A549 (cell line): Measurements from ENCODE around the gene OR8B8. TPM values are rescaled to one million over a fixed set of nuclear protein-coding genes. Genes with fewer than 3 reads are reported as not detected.

Experiments used
- ATAC-seq, 2 experiments: fragments of 200-7000 bp in 1 of 2; fragments of >200 bp in 1 of 2; cut with Nextera tagmentation in 1 of 2; cut with Tn5 transposase in 1 of 2; 3 replicates each; pipeline versions ENCODE4 v1.8.0 to v1.9.1; 2018 to 2020; ENCODE audit warnings: mild to moderate bottlenecking in 1 of 2, moderate library complexity in 1 of 2
- CTCF ChIA-PET: fragments of 300-600 bp; sonication (Branson Sonifier 250); formaldehyde crosslinking; extraction: SDS; loops from one replicate; lab custom pipeline; 2021; ENCODE audit warnings: antibody characterized with exemption, inconsistent platforms; lab: Yijun Ruan, JAX
- POLR2A ChIA-PET: fragments of 350-600 bp; formaldehyde crosslinking; extraction: SDS; loops from one replicate; lab custom pipeline; 2021; ENCODE audit warnings: antibody characterized with exemption, inconsistent platforms; lab: Yijun Ruan, JAX
- DNase-seq, 2 experiments: peaks; one replicate each; pipeline versions ENCODE4 v3.0.0 to v3.0.0-alpha.2; 2011 to 2016; ENCODE audit warnings: low read depth in 1 of 2, low spot score in 1 of 2
- FAIRE-seq: peaks from 2 replicates; lab custom pipeline; 2011; peaks lifted over from hg19 to GRCh38; lab: Jason Lieb, UNC
- H3K27ac ChIP-seq, 2 experiments: fragments of >200 bp; sonication (Bioruptor Twin); formaldehyde crosslinking; 3 replicates each; pipeline ENCODE4 v1.5.1; 2016 to 2017
- H3K4me1 ChIP-seq: fragments of >200 bp; sonication (Bioruptor Twin); formaldehyde crosslinking; 3 replicates; pipeline ENCODE4 v1.6.1; 2016
- H3K4me2 ChIP-seq: fragments of >200 bp; sonication (Bioruptor Twin); formaldehyde crosslinking; 3 replicates; pipeline ENCODE4 v1.6.1; 2016
- H3K4me3 ChIP-seq: fragments of >200 bp; sonication (Bioruptor Twin); formaldehyde crosslinking; 3 replicates; pipeline ENCODE4 v1.5.1; 2016
- H3K9me3 ChIP-seq: fragments of >200 bp; sonication (Bioruptor Twin); formaldehyde crosslinking; 3 replicates; pipeline ENCODE4 v1.6.1; 2016
- CBX2 ChIP-seq: fragments of 200-600 bp; sonication (generic); IDR thresholded peaks from 2 replicates; pipeline ENCODE4 v1.6.1; 2016; ENCODE audit warnings: low read depth, mild to moderate bottlenecking, borderline replicate concordance
- CEBPB ChIP-seq, 2 experiments: fragments of >200 bp in 1 of 2; sonication (Bioruptor Twin) in 1 of 2; formaldehyde crosslinking in 1 of 2; IDR thresholded peaks; 2 replicates each; pipeline ENCODE4 v1.6.1; 2012 to 2016
- EHMT2 ChIP-seq: fragments of 200-600 bp; sonication (generic); IDR thresholded peaks from 2 replicates; pipeline ENCODE4 v1.6.1; 2016; ENCODE audit warnings: antibody characterized with exemption, low read depth, mild to moderate bottlenecking, moderate library complexity
- GATA3 ChIP-seq: IDR thresholded peaks from 2 replicates; pipeline ENCODE4 v1.6.1; 2012; ENCODE audit warnings: borderline replicate concordance
- HOXA7 ChIP-seq: fragments of 250-450 bp; sonication (Bioruptor Pico); IDR thresholded peaks from 2 replicates; pipeline ENCODE4 v1.5.0; 2020; ENCODE audit warnings: mild to moderate bottlenecking, moderate library complexity
- HOXB5 ChIP-seq: fragments of 250-450 bp; sonication (Bioruptor Pico); IDR thresholded peaks from 2 replicates; pipeline ENCODE4 v1.5.0; 2020; ENCODE audit warnings: mild to moderate bottlenecking, moderate library complexity
- KDM5A ChIP-seq: fragments of 200-600 bp; sonication (generic); IDR thresholded peaks from 2 replicates; pipeline ENCODE4 v1.6.1; 2016; ENCODE audit warnings: antibody characterized with exemption, mild to moderate bottlenecking
- MAFK ChIP-seq: fragments of 450-650 bp; IDR thresholded peaks from 2 replicates; pipeline ENCODE4 v1.6.1; 2014; ENCODE audit not compliant: partially characterized antibody
- MYC ChIP-seq: IDR thresholded peaks from 2 replicates; pipeline ENCODE4 v1.6.1; 2012; ENCODE audit warnings: mild to moderate bottlenecking, inconsistent platforms, low read length, improper control_type of control experiment, borderline replicate concordance
- POLR2AphosphoS2 ChIP-seq: conservative IDR thresholded peaks from 2 replicates; pipeline ENCODE4 v1.6.1; 2012; ENCODE audit warnings: low read length, improper control_type of control experiment, inconsistent platforms
- SMC3 ChIP-seq: fragments of >200 bp; sonication (Bioruptor Twin); formaldehyde crosslinking; IDR thresholded peaks from 3 replicates; pipeline ENCODE4 v1.6.1; 2018; ENCODE audit warnings: inconsistent platforms
- SREBF2 ChIP-seq: fragments of 450-650 bp; IDR thresholded peaks from 2 replicates; pipeline ENCODE4 v1.6.1; 2014; ENCODE audit warnings: mild to moderate bottlenecking, moderate library complexity
- ZC3H11A ChIP-seq: fragments of 450-650 bp; IDR thresholded peaks from 2 replicates; pipeline ENCODE4 v1.6.1; 2014; ENCODE audit warnings: antibody characterized with exemption, mild to moderate bottlenecking
- ZNF302 ChIP-seq: fragments of 250-450 bp; sonication (Bioruptor Pico); IDR thresholded peaks from 2 replicates; pipeline ENCODE4 v1.9.0; 2021; ENCODE audit warnings: inconsistent platforms, mild to moderate bottlenecking, moderate library complexity
- WGBS: methylation state at CpG from one replicate; pipeline ENCODE4 v1.1.6; 2017; ENCODE audit errors: missing lambda C conversion rate; 5-methylcytosine and 5-hydroxymethylcytosine counted together
- polyA minus RNA-seq: library from RNA; depleted of rRNA, polyadenylated mRNA; stranded (reverse); fragments of >200 nt; gene quantifications from 2 replicates; pipeline ENCODE4 v1.2.3, GENCODE V29; 2011; rRNA and poly(A)+ RNA removed
- polyA plus RNA-seq, 4 experiments: library from polyadenylated mRNA; depleted of rRNA in 3 of 4; stranded (reverse); fragments of >200 nt; fragmentation: RNase III in 1 of 4; extraction: RNeasy Plus Mini Kit Qiagen cat#74134 plus additional on column Dnase treatment in 1 of 4; gene quantifications; 2 replicates in 3 of 4; 3 replicates in 1 of 4; pipeline ENCODE4 v1.2.3, GENCODE V29; 2011 to 2017
- TF ChIP-seq, protein P1 (sequence below): fragments of >200 bp; sonication (Bioruptor Twin); formaldehyde crosslinking; IDR thresholded peaks from 2 replicates; pipeline ENCODE4 v1.6.1; 2016
- TF ChIP-seq, protein P2 (sequence below): fragments of >200 bp; sonication (Bioruptor Twin); formaldehyde crosslinking; IDR thresholded peaks from 3 replicates; pipeline ENCODE4 v1.5.1; 2016
- TF ChIP-seq, protein P3 (sequence below): IDR thresholded peaks from 2 replicates; pipeline ENCODE4 v1.6.1; 2012
- TF ChIP-seq, protein P4 (sequence below): fragments of 250-450 bp; sonication (Bioruptor Pico); IDR thresholded peaks from 2 replicates; pipeline ENCODE4 v1.5.0; 2021; ENCODE audit warnings: mild to moderate bottlenecking, moderate library complexity, borderline replicate concordance
- TF ChIP-seq, protein P5 (sequence below): fragments of 450-650 bp; IDR thresholded peaks from 2 replicates; pipeline ENCODE4 v1.6.1; 2014; ENCODE audit warnings: antibody characterized with exemption

Gene OR8B8, protein sequence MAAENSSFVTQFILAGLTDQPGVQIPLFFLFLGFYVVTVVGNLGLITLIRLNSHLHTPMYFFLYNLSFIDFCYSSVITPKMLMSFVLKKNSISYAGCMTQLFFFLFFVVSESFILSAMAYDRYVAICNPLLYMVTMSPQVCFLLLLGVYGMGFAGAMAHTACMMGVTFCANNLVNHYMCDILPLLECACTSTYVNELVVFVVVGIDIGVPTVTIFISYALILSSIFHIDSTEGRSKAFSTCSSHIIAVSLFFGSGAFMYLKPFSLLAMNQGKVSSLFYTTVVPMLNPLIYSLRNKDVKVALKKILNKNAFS
- polyA plus RNA-seq (2011; rRNA removed) (not detected in 2 replicates), polyA plus RNA-seq (2017; fragmentation: RNase III; extraction: RNeasy Plus Mini Kit Qiagen cat#74134 plus additional on column Dnase treatment) (not detected in 3 replicates), polyA minus RNA-seq (not detected in 2 replicates)
- polyA plus RNA-seq (2012; cell fraction: cytosol; rRNA removed), result not detected in 2 replicates
- not detected in 2 replicates for polyA plus RNA-seq (2012; cell fraction: nucleus; rRNA removed)

DNA sequence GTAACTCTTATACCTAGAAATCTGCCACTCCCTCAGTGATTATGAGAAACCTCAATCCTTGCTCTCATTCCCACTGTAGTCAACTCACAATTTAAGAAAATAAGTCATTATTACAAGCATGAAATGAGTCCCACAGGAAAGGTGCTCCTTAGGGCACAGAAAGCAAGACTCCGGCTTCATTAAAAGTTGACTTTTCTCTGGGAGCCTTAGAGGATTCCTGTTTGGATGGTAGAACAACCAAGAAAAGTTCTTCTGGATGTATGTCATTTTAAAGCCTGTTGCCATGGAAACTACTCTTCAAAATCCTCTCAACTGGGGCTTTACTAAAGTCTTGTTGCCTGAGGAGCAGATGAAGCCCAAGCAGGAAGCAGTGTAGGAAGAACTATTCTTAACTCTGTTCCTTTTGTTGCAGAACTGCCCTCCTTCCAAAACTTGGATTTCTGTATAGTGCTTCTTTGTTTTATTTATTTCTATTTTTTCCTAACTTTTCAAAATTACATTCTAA, at the start of gene OR8B8:
TSS of gene OR8B8 (minus strand) at position 51 of the 505 bp plus-strand sequence. CDS start 4,611 bp downstream, outside the sequence.
- no peak within 1 kb of the TSS for H3K4me2 ChIP-seq
- no peak for ATAC-seq
- H3K4me1 ChIP-seq, result no peaks in the 10 kb centered on the region
- WGBS, result 47% methylated on average over 1 of the region's 1 CpG
- FAIRE-seq, result no peak
- no peak within 1 kb of the TSS for H3K4me3 ChIP-seq
- TF ChIP-seq POLR2AphosphoS2 (no peak), HOXA7 (no peak), MYC (no peak), HOXB5 (CRISPR knock-in tag) (no peak), EHMT2 (no peak), CEBPB (IDR thresholded peaks at IDR 0.05) (no peak), ZNF302 (CRISPR knock-in tag) (no peak), MAFK (no peak), CBX2 (no peak), SMC3 (no peak), SREBF2 (no peak), ZC3H11A (no peak), GATA3 (no peak), KDM5A (no peak)
- TF ChIP-seq, protein P1, sequence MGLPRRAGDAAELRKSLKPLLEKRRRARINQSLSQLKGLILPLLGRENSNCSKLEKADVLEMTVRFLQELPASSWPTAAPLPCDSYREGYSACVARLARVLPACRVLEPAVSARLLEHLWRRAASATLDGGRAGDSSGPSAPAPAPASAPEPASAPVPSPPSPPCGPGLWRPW, result no peak
- TF ChIP-seq, protein P2, sequence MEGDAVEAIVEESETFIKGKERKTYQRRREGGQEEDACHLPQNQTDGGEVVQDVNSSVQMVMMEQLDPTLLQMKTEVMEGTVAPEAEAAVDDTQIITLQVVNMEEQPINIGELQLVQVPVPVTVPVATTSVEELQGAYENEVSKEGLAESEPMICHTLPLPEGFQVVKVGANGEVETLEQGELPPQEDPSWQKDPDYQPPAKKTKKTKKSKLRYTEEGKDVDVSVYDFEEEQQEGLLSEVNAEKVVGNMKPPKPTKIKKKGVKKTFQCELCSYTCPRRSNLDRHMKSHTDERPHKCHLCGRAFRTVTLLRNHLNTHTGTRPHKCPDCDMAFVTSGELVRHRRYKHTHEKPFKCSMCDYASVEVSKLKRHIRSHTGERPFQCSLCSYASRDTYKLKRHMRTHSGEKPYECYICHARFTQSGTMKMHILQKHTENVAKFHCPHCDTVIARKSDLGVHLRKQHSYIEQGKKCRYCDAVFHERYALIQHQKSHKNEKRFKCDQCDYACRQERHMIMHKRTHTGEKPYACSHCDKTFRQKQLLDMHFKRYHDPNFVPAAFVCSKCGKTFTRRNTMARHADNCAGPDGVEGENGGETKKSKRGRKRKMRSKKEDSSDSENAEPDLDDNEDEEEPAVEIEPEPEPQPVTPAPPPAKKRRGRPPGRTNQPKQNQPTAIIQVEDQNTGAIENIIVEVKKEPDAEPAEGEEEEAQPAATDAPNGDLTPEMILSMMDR, result no peak
- TF ChIP-seq, protein P3, sequence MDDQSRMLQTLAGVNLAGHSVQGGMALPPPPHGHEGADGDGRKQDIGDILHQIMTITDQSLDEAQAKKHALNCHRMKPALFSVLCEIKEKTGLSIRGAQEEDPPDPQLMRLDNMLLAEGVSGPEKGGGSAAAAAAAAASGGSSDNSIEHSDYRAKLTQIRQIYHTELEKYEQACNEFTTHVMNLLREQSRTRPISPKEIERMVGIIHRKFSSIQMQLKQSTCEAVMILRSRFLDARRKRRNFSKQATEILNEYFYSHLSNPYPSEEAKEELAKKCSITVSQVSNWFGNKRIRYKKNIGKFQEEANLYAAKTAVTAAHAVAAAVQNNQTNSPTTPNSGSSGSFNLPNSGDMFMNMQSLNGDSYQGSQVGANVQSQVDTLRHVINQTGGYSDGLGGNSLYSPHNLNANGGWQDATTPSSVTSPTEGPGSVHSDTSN, result no peak
- TF ChIP-seq, protein P4, sequence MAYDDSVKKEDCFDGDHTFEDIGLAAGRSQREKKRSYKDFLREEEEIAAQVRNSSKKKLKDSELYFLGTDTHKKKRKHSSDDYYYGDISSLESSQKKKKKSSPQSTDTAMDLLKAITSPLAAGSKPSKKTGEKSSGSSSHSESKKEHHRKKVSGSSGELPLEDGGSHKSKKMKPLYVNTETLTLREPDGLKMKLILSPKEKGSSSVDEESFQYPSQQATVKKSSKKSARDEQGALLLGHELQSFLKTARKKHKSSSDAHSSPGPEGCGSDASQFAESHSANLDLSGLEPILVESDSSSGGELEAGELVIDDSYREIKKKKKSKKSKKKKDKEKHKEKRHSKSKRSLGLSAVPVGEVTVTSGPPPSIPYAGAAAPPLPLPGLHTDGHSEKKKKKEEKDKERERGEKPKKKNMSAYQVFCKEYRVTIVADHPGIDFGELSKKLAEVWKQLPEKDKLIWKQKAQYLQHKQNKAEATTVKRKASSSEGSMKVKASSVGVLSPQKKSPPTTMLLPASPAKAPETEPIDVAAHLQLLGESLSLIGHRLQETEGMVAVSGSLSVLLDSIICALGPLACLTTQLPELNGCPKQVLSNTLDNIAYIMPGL, result no peak
- TF ChIP-seq, protein P5, sequence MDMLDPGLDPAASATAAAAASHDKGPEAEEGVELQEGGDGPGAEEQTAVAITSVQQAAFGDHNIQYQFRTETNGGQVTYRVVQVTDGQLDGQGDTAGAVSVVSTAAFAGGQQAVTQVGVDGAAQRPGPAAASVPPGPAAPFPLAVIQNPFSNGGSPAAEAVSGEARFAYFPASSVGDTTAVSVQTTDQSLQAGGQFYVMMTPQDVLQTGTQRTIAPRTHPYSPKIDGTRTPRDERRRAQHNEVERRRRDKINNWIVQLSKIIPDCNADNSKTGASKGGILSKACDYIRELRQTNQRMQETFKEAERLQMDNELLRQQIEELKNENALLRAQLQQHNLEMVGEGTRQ, result no peak
- no peak within 1 kb of the TSS for H3K27ac ChIP-seq
- CTCF ChIA-PET, result no interaction called here
- H3K9me3 ChIP-seq, result no peaks in the 10 kb centered on the region
- POLR2A ChIA-PET, result no interaction called here
- no peak for DNase-seq
